C4-2B (cell line): ENCODE results near the gene IFNA1.
"Not testable (repeated sequence)": the region's sequence is repeated elsewhere in the genome, so short reads cannot be mapped to it uniquely, and the experiment has no call there.

Source experiments
- H3K27ac ChIP-seq: fragments of 450-650 bp; 2 replicates; pipeline ENCODE4 v1.5.1; 2017
- ZFX ChIP-seq: fragments of 450-650 bp; IDR thresholded peaks from 2 replicates; pipeline ENCODE4 v1.6.1; 2017
- TF ChIP-seq, protein P1 (sequence below): fragments of 450-650 bp; conservative IDR thresholded peaks from 2 replicates; pipeline ENCODE4 v1.5.1; 2017; ENCODE audit warnings: mild to moderate bottlenecking

IFNA1 gene

DNA sequence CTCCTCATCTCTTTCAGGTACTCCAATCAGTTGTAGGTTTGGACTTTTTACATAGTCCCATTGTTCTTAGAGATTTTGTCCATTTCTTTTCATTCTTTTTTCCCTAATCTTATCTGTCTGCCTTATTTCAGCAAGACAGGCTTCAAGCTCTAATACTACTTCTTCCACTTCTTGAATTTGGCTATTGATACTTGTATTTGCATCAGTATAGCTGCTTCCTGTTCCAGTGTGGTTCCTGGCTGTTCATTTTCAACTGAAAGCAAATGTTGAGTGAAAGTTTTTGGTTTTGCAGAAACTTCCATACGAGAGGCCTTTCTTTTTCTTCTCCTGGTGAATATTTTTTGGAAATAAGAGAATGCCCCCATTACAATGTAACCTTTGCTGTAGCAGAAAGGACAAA is 12.0 kb upstream of the IFNA1 start:
- TF ChIP-seq ZFX: no peak
- TF ChIP-seq, protein P1, sequence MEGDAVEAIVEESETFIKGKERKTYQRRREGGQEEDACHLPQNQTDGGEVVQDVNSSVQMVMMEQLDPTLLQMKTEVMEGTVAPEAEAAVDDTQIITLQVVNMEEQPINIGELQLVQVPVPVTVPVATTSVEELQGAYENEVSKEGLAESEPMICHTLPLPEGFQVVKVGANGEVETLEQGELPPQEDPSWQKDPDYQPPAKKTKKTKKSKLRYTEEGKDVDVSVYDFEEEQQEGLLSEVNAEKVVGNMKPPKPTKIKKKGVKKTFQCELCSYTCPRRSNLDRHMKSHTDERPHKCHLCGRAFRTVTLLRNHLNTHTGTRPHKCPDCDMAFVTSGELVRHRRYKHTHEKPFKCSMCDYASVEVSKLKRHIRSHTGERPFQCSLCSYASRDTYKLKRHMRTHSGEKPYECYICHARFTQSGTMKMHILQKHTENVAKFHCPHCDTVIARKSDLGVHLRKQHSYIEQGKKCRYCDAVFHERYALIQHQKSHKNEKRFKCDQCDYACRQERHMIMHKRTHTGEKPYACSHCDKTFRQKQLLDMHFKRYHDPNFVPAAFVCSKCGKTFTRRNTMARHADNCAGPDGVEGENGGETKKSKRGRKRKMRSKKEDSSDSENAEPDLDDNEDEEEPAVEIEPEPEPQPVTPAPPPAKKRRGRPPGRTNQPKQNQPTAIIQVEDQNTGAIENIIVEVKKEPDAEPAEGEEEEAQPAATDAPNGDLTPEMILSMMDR: no peak
- H3K27ac ChIP-seq: no peak overlapping the region

DNA sequence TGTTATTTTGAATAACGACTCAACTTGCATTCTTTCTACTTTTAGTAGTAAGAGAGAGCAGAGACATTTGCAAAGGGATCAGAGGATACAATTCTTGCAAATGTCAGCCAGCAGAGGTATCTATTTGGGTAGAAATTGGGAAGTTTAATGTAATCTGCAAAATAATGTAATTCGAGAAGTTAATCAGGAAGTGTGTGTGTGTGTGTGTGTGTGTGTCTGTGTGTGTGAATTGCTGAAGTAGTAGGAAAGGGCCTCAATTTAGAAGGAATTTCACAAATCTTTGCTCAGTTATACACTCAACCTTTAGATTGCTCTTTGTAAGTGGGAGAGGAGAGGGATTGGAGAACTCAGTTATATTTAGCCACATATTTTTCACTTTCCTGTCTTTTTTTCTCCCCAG is 11.0 kb upstream of the IFNA1 start:
- no peak for TF ChIP-seq ZFX
- TF ChIP-seq, protein P1: no peak
- no peak overlapping the region for H3K27ac ChIP-seq

DNA sequence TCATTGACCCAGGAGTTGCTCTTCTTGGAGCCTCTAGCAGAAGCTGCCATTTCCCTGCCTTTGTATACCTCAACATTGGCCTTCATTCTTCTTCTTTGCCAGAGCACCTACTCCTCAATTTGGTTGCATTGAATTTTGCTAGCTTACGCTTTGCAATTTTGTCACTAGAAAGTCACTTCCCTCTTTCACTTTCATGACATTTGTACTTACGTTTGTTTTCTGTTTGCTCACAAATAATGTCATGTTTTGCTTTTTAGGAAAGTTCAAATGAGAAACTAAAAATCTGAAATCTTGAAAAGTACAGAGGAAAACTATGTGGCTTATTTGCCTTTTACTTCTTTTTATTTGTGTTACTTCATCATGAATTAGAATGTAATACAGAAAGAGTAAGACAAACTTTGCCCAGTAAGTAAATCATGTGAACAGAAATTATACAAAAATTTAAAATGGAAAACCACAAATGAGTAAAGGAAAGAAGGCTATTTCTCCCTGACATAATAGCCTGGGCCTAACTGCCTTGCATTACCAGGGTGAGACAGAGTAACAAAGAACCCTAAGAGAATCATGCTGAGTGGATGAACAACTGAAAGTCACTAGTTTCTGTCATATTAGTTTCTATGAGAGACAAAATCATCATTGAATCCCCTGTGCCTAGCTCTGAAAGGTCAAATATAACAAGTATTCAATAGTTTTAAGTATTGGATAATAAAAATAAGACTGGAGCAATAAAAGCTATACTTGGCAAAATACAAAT is 7.4 kb upstream of the IFNA1 start:
- TF ChIP-seq, protein P1: no peak
- no peak for TF ChIP-seq ZFX

DNA sequence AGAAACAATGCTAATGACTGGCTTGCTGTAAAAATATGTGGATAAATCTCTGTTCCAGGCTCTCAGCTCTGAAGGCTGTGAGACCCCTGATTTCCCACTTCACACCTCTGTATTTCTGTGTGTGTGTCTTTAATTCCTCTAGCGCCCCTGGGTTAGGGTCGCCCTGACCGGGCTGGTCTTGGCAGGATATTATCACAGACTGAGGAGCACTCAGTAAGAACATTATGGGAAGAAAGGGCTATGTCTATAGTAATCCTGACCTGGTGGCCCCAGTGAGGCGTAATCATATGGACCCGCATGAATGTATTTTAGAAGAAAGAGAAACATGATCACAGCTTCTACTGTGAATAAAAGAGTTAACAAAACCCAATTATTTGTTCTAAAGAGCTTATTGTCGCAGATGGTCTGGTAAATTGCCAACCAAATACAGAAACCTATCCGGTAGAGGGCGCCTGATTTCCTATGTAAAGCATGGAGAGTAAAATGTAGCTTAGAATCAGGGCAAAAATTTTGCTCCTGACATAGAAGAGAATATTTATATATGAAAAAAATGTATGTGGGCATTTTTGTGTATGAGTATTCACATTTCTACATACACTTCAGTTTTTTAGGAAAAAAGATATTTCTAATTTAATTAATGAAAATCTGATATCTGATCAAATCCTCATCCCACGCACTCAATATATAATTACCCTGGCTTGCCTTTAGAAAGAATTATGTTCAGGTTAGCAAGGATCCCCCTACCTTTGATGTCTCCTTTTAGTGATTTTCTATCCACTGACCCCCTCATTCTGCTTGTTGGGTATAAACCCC is 5.8 kb upstream of the IFNA1 start:
- TF ChIP-seq, protein P1: peak; percentile 85
- TF ChIP-seq ZFX: no peak
- H3K27ac ChIP-seq: no peak overlapping the region

More for the DNA sequence above, 7.4 kb upstream of the IFNA1 start:
- H3K27ac ChIP-seq: no peak overlapping the region

DNA sequence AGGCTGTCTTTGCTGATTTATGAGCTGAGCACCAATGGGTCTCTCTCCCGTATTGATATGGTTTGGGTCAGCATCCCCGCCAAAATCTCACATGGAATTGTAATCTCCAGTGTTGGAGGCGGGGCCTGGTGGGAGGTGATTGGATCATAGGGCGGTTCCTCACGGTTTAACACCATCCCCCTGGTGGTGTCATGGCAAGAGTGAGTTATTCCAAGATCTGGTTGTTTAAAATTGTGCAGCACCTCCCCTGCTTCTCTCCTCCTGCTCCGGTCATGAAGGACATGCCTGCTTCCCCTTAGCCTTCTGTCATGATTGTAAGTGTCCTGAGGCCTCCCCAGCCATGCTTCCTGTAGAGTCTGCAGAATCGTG is 5.2 kb upstream of the IFNA1 start:
- not testable (repeated sequence) for H3K27ac ChIP-seq

DNA sequence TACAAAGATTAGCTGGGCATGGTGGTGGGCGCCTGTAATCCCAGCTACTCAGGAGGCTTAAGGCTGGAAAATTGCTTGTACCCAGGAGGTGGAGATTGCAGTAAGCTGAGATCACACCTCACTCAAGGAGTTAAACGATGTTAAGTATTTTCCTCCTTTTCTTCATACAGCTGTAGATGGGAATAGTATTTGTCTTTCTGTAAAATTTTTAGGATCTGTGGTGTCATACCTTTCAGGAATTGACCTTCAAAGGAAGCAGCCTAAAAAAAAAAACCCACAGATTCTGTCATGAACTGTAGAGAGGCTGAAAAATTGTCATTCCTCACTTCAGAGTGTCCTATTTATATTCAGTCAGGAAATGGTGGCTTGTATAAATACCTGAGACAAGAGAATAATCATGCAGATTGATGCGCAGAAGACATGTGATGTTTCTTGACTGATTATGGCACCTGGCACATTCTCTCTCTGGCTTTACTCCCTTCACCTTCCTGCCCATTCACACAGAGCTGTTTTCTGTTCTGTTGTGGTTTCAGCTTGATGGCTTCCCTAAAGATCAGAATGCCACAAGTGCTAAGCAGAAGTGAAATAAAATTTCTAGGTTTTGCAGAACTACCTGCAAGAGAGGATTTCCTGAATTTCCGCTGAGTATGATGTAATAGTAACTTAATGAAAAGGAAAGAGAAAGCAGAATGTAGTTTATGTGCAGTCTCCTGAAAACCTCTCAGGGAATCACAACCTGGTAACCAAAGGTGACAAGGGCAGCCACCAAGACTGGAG is 3.8 kb downstream of the IFNA1 start:
- TF ChIP-seq, protein P1: no peak
- no peak for TF ChIP-seq ZFX
- H3K27ac ChIP-seq: no peak overlapping the region

DNA sequence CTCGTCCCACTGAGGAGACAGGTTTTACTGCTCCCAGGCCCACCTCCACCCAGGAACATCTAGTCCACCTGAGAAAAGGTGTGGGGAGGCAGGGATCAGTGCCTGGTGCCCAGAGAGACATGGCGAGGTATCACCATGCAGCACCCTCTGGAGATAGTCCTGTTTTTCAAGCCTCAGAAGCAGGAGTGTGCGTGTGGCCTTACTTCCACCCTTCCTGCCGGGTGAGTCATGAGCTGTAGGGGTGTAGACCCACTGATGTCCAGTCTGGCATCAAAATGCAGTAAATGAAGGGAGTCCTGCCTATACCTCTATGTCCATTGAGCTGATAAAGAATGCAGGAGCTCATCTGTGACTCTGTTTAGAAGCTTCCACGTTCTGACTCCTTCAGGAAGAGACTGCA is 9.1 kb downstream of the IFNA1 start:
- not testable (repeated sequence) for H3K27ac ChIP-seq

DNA sequence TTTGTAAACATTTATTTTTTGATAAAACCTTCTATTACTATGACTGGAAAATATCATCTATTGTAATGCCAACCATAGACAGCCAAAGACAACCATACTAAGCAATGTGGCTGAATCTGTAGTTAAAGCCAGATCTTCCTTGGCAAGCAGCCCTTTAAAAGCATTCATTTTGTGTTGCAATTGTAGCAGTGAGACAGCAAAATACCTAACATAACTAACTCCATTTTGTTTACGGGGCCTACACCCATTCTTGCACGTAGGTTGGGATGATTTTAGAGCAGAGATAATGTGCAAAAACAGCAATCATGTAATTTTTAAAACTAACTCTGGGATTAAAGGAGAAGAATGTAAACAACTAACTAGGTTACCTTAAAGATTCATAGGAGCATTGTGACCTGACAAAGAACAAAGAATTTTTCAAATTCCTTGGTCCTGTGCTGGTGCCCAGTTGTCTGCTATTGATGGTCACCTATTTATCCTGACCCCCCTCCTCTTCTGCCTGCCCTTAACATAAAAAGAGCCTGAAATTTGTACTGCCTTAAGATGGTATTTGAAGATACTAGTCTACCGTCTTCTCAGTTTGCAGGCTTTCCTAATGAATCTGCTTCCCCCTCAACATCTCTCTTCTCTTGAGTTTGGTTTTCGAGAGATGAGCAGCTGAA is 10.6 kb downstream of the IFNA1 start:
- H3K27ac ChIP-seq: no peak overlapping the region
- no peak for TF ChIP-seq ZFX
- TF ChIP-seq, protein P1: no peak
